ENCODE results near the gene MYRF.

The MYRF gene

DNA sequence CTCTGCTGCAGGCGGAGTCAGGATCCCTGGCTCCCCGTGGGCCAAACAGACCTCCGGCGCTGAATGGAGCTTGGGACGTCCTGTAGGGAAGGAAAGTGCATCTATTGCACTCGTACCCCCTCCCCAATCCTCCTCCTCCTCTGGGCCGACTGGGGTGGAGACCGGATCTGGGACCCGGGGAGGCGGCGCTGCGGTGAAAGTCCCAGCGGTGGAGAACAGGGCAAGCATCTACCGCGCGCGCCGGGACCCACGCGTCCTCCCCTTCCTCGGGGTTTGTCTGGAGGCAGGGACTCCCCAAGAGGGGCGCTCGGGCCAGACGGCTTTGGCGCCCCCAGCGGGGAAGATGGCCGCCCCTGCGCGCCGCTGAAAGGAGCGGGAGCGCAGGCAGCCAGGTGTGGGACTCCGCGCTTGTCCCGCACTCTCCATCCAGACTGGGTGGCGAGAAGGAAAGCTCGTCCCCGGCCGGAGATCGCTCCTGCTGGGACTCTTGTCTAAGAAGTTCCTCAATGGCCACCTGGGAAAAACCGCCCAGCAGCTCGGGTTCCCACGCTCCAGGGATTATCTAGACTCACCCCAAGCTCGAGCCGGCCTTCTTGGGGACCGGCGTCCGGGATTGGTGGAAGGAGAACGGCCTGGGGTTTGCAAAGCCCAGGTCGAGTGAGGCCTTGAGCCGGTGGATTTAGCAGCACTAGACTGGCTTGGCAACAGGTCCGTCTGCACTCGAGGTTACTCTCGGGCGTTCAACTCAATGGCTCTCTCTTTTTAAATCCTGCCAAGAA is 76.4 kb downstream of the MYRF start:
- DNase-seq: no peak

DNA sequence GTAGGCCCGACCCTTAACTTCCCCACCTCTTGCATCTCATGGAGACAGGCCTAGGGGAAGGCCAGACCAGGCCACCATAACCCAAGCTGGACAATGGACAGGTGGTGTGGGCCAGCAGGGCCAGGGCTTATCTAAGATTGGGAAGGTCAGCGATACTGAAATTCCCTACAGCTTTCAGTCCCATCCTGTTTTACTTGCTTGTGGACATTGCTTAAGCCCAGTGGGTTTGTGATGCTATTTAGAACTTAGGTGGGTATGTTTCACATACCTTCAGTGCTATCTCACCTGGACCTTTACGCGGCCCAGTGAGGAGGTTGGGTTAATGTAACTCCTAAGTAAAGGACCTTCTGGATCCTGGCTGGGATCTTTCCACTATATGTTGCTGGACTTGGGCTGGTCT is 77.4 kb downstream of the MYRF start:
- no peak for DNase-seq

DNA sequence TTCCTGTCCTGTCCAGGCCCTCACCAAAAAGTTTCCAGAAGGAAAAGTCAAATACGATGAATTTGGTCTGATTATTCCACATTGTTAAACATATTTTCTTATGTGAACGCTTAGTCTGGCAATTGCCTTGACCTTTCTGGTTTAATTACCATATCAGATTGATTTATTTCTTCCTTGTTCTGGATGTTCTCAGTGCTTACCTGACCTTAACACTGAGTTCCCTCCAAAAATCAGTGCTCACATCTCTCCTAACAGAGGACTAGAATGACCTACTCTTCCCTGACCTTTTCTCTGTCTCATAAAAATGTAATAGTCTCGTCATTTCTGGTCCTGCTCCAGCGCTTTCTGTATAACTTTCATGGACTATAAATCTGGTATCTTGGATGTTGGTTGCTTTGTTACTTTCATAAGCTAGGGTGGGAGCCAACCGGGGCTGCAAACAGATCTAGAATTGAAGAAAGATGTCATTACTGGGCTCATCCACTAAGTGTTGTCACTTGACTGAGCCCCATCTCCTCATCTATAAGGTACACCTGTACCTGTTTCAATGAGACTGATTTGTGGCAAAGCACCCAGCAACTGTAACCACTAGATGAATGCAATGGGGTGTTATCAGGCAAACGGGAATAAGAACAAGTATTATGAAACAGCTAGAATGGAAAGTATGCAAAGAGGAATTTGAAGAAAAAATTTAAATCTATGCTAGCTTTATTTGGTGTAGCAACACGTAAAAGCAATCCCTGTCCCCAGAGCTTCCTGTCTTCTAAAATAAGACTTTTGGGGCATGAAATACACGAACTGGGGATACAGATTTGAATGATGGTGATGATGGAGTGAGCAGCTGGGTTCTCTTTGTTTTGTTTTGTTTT is 78.0 kb downstream of the MYRF start:
- no peak for DNase-seq

DNA sequence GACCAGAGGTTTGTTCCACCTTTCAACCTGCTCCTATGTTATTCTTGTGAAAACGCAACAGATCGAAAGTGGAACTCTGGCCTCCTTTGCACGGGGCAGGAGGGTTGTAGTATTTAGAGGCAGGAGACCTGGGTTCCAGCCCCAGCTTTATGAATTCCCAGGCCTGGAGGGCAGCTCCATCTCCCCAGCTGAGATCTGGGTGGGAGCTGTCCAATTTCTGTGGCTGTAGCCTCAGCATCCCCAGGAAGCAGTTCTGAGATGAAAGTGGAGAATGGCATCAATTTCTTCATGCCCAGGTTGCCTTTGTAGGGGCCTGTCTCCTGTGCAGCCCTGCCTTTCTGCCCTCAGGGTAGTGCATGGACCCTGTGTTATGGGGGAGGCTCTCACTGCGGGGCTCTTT is 79.8 kb downstream of the MYRF start:
- DNase-seq: no peak

DNA sequence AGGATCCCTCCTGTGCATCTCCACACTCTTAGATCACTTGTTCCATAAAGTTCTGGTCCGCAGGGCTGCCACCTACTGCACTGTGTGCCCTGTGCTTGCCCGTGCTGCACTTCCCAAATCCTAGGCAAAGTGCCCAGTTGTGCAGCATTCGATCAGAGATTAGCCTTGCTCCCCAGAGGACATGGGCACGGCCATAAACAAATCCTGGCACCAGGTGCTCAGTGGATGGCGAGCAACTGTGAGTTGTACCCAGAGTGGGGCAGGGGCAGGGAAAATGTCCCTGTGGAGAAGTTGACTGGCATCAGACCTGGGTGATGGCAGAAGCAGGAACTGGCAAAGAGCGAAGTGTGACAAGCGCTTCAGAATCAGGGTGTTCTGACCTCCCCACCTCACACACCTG is 80.3 kb downstream of the MYRF start:
- DNase-seq: no peak

DNA sequence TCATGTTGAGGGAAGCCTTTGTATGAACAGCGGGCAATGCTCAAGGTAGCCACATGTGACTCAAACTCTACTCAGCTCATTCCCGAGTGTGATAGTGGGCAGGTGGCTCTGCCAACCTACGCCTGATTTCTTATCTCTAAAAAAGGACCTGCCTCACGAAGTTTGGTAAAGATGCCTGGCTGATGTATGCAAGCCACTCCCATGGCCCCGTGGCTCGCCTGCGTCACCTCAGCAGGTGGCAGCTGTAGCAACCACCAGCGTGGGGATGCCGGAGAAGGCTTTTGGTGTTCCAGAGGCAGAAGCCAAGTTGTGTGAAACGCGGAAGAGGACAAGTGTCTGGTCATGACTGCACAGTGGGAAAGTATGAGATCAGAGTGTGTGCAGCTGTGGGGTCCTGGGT is 81.0 kb downstream of the MYRF start:
- no peak for DNase-seq

DNA sequence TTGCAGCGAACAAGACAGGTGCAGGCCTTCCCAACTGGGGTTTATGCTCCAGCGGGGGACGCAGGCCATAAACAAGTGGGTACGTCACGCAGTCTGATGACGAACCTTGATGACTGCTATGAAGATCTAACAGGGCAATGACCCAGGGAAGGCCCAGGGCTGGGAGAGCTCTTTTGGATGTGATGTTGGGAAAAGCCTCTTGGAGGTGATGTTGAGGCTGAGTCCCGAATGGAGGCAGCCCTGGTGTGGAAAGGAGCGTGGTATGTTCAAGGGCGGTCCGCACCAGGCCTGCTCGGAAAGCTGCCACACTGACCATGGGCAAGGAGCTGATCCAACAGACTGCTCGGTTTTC is 81.5 kb downstream of the MYRF start:
- DNase-seq: no peak

DNA sequence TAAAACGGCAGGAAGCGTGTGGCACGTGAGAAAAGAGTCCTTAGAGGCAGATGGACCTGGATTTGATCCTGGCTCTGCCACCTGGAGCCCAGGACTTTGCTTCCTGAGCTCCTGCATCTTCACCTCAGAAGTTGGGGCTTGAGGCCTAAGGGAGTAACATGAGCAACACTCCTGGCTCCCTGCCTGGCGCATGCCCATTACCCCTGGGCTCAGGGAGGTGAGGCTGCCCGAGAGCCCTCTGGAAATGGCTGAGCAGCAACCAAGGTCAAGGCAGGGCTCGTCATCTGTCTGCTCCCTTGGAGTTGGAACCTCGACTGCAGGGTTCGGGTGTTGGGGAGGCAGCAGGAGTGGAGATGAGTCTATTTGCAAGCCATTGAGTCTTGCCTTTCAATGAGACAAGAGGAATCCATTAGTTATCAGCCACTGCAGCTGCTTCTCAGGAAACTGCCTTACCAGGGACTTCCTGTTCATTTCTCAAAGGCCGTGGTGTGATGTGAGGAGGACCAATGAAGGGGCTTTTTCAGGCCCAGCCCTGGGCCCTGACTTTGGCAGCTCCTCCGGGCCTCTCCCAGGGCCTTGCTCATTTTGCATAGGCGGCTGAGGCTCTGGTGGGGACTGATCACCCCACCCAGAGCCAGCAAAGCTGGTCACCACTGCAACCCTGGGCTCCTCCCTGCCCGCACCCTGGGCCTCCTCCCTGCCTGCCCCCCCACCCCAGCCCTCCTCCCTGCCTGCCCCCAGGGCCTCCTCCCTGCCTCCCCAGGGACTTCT is 82.0 kb downstream of the MYRF start:
- DNase-seq: peak; percentile 29

DNA sequence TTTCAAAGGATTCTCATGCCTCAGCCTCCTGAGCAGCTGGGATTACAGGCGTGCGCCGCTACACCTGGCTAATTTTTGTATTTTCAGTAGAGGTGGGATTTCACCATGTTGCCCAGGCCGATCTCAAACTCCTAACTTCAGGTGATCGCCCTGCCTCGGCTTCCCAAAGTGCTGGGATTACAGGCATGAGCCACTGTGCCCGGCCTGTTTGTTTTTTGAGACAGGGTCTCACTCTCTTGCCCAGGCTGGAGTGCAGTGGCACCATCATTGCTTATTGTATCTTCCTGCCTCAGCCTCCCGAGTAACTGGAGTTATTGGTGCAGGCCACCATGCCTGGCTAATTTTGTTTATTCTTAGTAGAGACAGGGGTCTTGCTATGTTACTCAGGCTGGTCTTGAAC is 83.8 kb downstream of the MYRF start:
- no peak for DNase-seq

DNA sequence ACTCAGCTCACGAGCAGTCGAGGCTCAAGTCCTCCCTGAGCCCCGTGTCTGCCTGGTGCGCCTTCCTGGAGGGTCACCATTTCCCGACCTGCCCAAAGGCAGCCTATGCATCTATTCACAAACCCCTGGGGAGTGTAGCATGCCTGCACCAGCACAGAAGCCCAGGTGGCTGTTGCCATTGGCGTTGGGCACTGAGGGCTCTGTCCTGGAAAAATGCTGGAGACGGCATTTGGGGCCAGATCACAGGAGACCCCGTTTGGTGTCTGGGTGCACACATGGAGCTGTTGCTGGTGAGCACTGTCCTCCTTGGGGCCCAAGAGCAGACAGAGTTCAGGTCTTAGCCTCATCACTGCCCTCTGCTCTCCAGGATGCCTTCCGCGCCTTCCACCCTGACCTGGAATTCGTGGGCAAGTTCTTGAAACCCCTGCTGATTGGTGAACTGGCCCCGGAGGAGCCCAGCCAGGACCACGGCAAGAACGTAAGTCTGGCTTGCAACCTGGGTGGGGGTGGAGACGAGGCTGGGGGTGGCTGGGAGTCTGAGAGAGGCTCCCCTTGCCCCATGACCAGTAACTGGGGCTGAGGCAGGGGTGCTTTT is 85.1 kb downstream of the MYRF start:
- DNase-seq: no peak
